ENCODE data around the gene RNF141.

RNF141 gene

GRCh38 chr11:10561947-10562346 lies 21.0 kb upstream of the RNF141 start:
- no peak for DNase-seq (ENCODE audit: extremely low read depth in 1 of 2, low read depth in 1 of 2)

- no peak for DNase-seq (ENCODE audit: extremely low read depth in 1 of 2, low read depth in 1 of 2)
These were observed 20.2 kb upstream of the RNF141 start for GRCh38 chr11:10561043-10561818.

DNA sequence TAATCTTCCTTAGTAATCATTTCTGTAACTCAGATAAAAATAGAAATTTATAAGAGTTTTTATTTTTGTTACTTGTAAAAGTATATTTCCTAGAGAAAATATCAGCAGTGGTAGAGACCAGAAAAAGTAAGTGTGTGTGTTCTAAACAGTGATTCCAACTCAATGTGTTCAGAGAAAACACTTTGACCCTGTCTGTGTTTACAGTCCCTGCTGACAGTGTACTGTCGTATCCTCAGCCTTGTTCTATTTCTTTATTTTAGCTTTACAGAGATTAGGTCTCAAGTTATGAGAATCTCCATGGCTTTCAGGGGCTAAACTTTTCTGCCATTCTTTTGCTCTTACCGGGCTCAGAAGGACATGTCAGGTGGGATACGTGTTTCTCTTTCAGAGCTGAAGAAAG lies 17.3 kb upstream of the RNF141 start:
- no peak for DNase-seq (ENCODE audit: extremely low read depth in 1 of 2, low read depth in 1 of 2)

GRCh38 chr11:10556590-10556989 lies 15.6 kb upstream of the RNF141 start:
- DNase-seq (ENCODE audit: extremely low read depth in 1 of 2, low read depth in 1 of 2) = no peak

GRCh38 chr11:10551845-10552352 lies 10.9 kb upstream of the RNF141 start:
- DNase-seq (ENCODE audit: extremely low read depth in 1 of 2, low read depth in 1 of 2) = no peak

GRCh38 chr11:10551290-10551592 lies 10.3 kb upstream of the RNF141 start:
- DNase-seq (ENCODE audit: extremely low read depth in 1 of 2, low read depth in 1 of 2) = no peak

DNA sequence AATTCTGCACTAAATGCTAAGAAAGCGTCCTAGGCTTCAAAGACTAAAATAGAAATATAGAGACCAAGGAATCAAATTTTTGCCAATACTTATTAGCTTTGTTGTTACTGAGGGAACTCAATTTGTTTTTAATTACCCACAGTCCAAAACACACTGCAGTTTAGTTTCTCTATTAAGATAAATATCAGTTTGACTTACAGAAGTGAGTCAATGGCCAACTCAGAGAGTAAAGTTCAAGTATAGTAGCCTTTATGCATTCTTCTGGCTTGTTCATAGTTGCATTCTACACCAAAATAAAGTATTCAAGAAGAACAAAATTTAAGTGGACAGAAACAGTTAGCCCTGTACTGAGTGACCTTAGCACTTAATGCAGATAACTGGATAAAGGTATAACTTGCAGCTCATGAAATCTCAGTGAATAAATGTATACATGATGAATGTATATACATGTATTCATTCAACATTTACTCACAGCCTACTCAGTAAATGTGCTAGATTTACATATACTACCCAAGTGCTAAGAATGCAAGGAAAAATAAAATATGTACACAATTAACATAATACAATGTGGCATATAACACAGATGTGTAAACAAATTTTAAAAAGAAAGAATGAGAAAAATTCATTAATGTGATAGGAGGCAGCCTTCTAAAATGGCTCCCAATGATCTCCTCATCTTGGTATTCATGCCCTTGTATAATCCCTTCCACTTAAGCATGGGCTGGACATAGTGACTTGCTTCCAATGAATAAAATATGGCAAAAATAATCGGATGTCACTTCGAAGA lies 9.7 kb upstream of the RNF141 start:
- no peak for DNase-seq (ENCODE audit: extremely low read depth in 1 of 2, low read depth in 1 of 2)

DNA sequence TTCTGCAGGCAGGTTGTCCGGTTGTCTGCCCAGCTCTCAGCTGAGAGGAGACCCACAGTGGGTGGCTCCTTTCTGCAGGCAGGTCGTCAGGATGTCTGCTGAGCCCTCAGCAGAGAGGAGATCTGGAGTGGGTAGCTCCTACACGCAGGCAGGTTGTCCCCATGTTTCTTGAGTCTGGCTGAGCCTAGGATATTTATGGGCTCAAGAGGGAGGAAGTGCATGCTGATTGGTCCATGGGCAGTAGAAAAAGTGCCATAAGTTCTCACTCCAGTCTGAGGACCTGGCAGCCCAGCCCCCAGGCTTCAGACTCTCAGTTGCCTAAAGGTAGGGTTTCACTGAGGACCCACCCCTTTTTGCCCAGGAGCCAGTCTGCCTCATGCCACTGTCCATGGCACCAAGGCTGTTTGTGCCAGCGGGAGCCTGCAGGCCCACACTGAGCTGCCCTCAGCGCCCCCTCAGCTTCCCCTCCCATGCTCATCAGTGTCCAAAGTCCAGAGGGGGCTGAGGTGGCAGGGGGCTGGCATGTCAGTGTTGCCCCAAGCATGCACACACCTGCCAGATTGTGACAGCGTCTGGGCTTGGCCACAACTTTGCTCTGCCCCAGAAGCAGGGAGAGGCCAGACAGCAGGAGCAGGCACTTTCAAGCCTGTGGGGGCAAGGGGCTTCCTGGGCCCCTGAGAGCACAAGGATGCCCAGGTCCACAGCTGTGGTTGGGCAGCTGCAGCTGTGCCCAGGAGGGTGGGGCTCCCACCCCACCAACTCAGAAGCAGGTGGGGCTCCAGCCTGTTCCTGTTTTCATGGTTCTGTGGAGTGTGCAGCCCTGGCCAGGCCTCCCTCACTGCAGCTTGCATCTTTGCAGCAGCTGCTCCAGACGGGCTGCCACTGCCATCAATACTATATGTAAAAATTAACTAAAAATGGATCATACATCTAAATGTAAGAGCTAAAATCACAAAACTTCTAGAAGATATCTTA lies 3.8 kb upstream of the RNF141 start:
- DNase-seq (ENCODE audit: extremely low read depth in 1 of 2, low read depth in 1 of 2) = no peak

DNA sequence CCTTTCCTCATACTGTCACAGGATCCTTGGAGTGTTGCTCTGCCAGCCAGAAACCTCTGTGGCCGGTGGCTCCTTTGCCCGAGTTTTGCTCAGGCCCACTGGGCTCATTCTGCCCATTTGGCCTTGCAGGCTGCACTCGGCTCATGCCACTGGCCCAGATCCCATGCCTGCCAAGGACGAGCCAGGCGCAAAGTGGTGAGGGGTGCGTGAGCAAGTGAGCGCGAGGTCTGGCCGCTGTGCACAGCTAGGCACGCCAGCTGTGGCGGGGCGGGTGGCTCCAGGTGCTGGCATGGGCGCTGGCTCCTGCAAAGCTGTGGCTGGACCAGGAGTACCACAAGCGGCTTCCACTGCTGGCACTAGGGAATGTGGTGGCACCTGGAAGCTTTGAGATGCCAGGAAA lies 2.8 kb upstream of the RNF141 start:
- DNase-seq (ENCODE audit: extremely low read depth in 1 of 2, low read depth in 1 of 2) = no peak

- no peak for DNase-seq (ENCODE audit: extremely low read depth in 1 of 2, low read depth in 1 of 2)
These were observed 1.8 kb upstream of the RNF141 start for GRCh38 chr11:10542776-10543175.

GRCh38 chr11:10541561-10541930 lies 559 bp upstream of the RNF141 start:
- DNase-seq (ENCODE audit: extremely low read depth in 1 of 2, low read depth in 1 of 2) = no peak

DNA sequence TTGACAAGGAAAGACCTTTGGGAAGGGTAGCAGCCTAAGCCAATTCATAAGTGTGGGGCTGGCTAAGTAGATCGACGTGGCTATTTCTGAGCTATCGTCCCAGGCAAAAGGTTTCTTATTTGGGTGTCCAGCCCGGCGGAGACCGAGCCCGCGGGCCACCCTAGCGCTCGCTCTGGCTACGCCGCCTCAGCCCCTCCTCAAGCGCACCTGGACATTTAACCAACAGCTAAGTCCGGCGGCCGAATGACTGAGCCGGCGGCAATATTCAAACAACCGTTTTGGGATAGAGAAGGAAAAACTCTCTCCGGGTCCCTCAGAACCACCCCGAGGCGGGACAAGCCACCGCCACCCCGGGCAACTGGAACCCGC lies 457 bp downstream of the RNF141 start:
- no peak for DNase-seq (ENCODE audit: extremely low read depth in 1 of 2, low read depth in 1 of 2)

- no peak for DNase-seq (ENCODE audit: extremely low read depth in 1 of 2, low read depth in 1 of 2)
These were observed 1.6 kb downstream of the RNF141 start for GRCh38 chr11:10539339-10539738.

DNA sequence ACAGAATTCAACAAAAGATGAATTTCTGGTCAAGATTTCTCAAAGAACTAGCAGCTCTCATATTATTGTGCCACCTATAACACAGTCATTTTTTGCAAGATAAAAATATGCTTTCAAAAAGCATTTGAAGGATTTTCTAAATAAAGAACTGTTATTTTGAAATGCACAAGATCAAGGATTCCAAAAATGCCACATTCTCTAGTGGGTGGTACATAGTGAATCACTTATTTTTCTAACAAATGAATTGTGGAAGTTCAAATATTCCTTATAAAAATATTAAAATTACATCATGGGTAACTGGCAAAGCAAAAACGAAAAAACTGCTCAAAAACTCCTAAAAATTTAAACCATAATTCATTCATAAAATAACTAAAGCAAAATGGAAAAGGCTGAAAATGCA lies 2.1 kb downstream of the RNF141 start:
- no peak for DNase-seq (ENCODE audit: extremely low read depth in 1 of 2, low read depth in 1 of 2)

DNA sequence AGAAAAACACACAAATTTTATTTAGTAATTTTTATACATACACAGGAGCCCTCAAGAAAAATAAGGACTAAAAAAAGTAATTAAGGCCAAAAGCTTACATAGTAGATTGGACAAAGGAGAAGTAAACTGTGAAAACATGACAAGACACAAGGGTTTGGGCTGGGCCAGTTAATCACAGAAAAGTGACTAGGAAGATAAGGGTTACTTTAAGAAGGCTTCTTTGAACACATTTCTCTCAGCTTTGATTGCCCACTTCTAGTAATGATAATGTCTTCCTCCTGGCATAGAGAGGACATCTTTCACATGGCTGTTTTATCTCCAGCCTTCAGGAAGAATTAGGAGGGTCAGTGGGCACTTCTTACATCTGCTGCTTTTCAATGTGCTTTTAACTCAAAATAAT lies 3.4 kb downstream of the RNF141 start:
- no peak for DNase-seq (ENCODE audit: extremely low read depth in 1 of 2, low read depth in 1 of 2)

DNA sequence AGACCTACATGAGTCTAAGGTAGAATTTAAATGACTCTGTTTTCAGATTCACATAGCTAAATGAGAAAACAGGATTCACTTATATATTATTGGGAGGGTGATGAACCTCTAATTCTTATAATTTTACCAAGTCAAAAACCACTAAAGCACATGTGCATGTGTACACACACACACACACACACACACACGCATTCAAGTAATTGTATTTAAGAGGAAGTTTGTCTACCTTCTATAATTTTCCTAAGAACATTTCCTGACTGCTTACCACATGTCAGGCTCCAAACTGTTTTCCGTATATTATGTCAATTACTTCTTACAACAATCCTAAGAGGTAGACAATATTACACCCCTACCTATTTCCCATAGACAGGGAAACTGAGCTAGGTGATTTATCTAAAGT lies 6.7 kb downstream of the RNF141 start:
- no peak for DNase-seq (ENCODE audit: extremely low read depth in 1 of 2, low read depth in 1 of 2)

- DNase-seq (ENCODE audit: extremely low read depth in 1 of 2, low read depth in 1 of 2) = no peak
These were observed 7.7 kb downstream of the RNF141 start for GRCh38 chr11:10533323-10533722.

- no peak for DNase-seq (ENCODE audit: extremely low read depth in 1 of 2, low read depth in 1 of 2)
These were observed 8.5 kb downstream of the RNF141 start for GRCh38 chr11:10532526-10532925.

DNA sequence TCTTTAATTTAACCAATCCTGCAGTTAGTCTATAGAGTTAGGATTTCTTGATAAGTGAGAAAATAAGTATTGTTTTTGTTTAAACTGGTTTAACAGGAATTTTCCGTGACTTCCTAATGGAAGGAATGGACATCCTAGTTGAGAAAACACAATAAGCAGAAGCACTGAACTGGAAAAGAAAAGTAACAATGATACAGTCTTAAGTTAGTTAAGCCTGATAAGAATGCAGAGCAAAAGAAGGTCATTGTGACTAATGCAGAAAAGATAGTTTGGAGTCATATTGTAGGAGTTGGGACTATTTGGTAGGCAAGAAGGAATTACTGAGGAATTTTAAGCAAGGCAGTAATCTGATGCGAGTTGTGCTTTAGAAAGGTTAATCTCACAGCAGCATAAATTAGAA lies 11.7 kb downstream of the RNF141 start:
- DNase-seq (ENCODE audit: extremely low read depth in 1 of 2, low read depth in 1 of 2) = no peak

- DNase-seq (ENCODE audit: extremely low read depth in 1 of 2, low read depth in 1 of 2) = no peak
These were observed 12.9 kb downstream of the RNF141 start for GRCh38 chr11:10528121-10528520.

All from stimulated activated CD8-positive, alpha-beta memory T cell treated with anti-CD3 and anti-CD28 coated beads, Interleukin-7, amount 100 ng/mL, for 48 hours (primary cell).